ENCODE measurements around the gene UBXN11. TPM values are rescaled to one million over a fixed set of nuclear protein-coding genes. Genes with fewer than 3 reads are reported as not detected.
A peak's percentile ranks its signal among the peaks of the same experiment; 100 is the strongest.

UBXN11 gene
- total and polyA plus RNA-seq, 2 donors from 2014 or later = 30.2 to 55.0 TPM

DNA sequence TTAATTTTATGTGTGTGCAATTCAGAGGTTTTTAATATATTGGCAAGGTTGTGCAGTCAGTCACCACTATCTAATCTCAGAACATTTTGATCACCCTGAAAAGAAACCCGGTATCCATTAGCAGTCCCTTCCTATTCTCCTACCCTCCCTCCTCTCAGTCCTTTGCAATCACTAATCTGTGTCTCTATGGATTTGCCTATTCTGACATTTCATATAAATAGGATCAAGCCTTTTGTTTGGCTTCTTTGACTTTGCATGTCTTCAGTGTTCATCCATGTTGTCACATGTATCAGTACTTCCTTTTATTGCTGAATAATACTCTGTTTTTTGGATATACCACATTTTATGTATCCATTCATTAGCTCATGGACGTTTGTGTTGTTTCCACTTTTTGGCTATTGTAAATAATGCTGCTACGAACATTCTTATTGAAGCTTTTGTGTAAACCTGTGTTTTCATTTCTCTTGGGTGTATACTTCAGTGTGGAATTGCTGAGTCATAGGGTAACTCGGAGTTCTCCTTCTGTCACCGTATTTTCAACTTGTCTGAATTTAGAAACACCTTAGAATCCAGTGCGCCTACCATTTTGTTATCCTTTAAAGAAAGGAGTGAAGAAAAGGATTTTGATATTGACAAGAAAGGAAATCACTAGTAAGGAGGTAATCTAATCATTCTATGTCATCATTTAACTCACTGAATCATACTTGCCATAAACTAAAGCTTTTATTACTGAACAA is 69.0 kb downstream of the UBXN11 start:
- no peak for DNase-seq
- no peaks in the 10 kb centered on the region for H3K27me3 ChIP-seq (ENCODE audit: control insufficient read depth, insufficient read depth, low read length)
- H3K4me1 ChIP-seq (ENCODE audit: control insufficient read depth in 2 of 3, insufficient read depth in 2 of 3, low read depth in 1 of 3, low read length in 3 of 3) = peaks cover 0 to 8% (median 4%) of the 10 kb centered on the region in 3 donors
- no peaks in the 10 kb centered on the region for H3K9me3 ChIP-seq (ENCODE audit: control insufficient read depth in 2 of 3, insufficient read depth in 1 of 3, low read length in 3 of 3)
- TF ChIP-seq, protein P1, sequence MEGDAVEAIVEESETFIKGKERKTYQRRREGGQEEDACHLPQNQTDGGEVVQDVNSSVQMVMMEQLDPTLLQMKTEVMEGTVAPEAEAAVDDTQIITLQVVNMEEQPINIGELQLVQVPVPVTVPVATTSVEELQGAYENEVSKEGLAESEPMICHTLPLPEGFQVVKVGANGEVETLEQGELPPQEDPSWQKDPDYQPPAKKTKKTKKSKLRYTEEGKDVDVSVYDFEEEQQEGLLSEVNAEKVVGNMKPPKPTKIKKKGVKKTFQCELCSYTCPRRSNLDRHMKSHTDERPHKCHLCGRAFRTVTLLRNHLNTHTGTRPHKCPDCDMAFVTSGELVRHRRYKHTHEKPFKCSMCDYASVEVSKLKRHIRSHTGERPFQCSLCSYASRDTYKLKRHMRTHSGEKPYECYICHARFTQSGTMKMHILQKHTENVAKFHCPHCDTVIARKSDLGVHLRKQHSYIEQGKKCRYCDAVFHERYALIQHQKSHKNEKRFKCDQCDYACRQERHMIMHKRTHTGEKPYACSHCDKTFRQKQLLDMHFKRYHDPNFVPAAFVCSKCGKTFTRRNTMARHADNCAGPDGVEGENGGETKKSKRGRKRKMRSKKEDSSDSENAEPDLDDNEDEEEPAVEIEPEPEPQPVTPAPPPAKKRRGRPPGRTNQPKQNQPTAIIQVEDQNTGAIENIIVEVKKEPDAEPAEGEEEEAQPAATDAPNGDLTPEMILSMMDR (IDR thresholded peaks at IDR 0.05; ENCODE audit: borderline replicate concordance, extremely low read depth, insufficient read depth) = no peak
- no peak overlapping the region for H3K9ac ChIP-seq (ENCODE audit: low read length in 3 of 3)
- H3K36me3 ChIP-seq (ENCODE audit: control insufficient read depth in 2 of 3, insufficient read depth in 3 of 3, low read length in 3 of 3) = no peaks in the 10 kb centered on the region
- no peak overlapping the region for H3K27ac ChIP-seq (ENCODE audit: low read depth in 2 of 2, low read length in 2 of 2)
- no peak for FAIRE-seq
- intact Hi-C loops (cut with DNase I) = no loop called here
- H3K4me3 ChIP-seq (ENCODE audit: low read length in 3 of 3) = no peak overlapping the region

DNA sequence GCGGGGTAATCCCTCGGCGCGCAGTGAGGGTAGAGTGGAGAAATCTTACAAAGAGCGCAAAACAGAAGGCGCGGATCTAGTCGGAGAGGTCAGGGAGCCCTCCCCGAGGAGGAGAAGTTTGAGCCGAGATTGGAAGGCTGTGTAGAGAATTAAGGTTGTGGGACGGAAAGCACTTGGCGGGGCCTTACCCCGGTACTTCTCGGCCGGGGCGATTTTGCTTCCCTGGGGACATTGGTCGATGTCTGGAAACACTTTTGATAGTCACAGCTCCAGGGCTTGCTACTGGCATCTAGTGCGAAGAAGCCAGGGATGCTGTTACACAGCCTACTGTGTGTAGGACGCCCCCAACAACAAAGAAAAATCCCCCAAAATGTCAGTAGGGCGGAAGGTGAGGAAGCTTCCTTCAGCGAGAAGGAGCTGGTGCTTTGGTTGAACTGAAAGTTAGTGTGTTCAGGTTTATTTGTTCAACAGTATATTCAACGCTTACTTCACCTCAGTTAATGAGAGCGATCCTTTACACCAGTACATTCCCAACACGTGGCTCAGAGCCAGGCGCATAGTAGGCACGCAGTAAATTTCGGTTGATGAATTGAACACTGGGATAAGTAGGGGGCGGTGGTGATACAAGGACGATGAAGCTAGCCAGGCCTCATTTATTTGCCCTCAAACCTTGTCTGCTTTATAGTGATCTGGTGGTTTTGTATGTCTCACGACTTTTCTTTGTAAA is 71.6 kb downstream of the UBXN11 start:
- no peak for FAIRE-seq
- intact Hi-C loops (cut with DNase I) = no loop called here
- H3K4me3 ChIP-seq (ENCODE audit: low read length in 3 of 3) = peak overlapping the region; percentile 87 to 92 (median 88)
- no peaks in the 10 kb centered on the region for H3K27me3 ChIP-seq (ENCODE audit: control insufficient read depth, insufficient read depth, low read length)
- no peaks in the 10 kb centered on the region for H3K9me3 ChIP-seq (ENCODE audit: control insufficient read depth in 2 of 3, insufficient read depth in 1 of 3, low read length in 3 of 3)
- peak overlapping the region; percentile 86 to 92 for H3K27ac ChIP-seq (ENCODE audit: low read depth in 2 of 2, low read length in 2 of 2)
- H3K4me1 ChIP-seq (ENCODE audit: control insufficient read depth in 2 of 3, insufficient read depth in 2 of 3, low read depth in 1 of 3, low read length in 3 of 3) = peaks cover 0 to 8% (median 4%) of the 10 kb centered on the region in 3 donors
- TF ChIP-seq, protein P1 (IDR thresholded peaks at IDR 0.05; ENCODE audit: borderline replicate concordance, extremely low read depth, insufficient read depth) = no peak
- no peaks in the 10 kb centered on the region for H3K36me3 ChIP-seq (ENCODE audit: control insufficient read depth in 2 of 3, insufficient read depth in 3 of 3, low read length in 3 of 3)
- peak in 3 of 5 donors; percentile 18 to 45 (median 44) for DNase-seq
- H3K9ac ChIP-seq (ENCODE audit: low read length in 3 of 3) = peak overlapping the region; percentile 77 to 98 (median 84)

DNA sequence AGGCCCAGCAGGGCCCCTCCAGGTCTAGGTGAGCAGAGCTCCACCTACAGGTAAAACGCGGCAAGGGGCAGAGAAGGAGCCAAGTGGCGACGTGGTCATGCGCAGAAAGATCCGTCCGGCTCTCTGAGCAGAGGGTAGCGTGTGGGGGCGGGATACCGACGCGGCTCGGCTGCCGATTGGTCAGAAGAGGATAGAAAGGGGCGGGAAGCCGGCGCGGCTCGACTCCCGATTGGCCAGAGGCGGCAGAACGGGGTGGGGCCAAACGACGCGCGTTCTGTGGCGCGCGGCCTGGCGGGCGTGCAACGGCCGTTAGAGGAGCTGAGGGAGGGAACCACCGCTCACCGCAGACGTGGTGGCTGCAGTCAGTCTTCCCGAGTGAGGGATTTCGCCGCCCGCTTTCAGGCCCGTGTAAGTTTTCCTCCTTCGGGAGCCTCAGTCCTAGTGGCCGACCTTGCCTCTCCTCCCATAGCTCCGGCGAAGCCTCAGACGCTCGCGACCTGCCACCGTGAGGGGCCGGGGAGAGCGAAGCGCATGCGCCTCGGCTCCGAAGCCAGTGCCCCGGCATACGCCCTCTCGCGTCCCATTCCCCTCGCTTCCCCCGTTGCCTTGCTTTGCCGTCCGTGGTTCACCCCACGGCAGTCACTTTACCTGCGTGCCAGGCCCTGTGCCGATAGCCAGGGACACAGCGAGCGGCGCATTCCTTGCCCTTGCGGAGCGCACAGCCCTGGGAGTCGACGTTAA is 72.4 kb downstream of the UBXN11 start, which contains the start of gene CEP85:
CEP85 (plus strand) TSS at position 298 of the 741 bp plus-strand sequence. CDS start 5,584 bp downstream, outside the sequence.
- intact Hi-C loops (cut with DNase I) = no loop called here
- FAIRE-seq = peak; percentile 95

More for the DNA sequence above, 72.4 kb downstream of the UBXN11 start, which contains the start of gene CEP85:
- H3K9me3 ChIP-seq (ENCODE audit: control insufficient read depth in 2 of 3, insufficient read depth in 1 of 3, low read length in 3 of 3) = no peaks in the 10 kb centered on the region
- H3K27me3 ChIP-seq (ENCODE audit: control insufficient read depth, insufficient read depth, low read length) = no peaks in the 10 kb centered on the region
- peak within 1 kb of the TSS; percentile 87 to 92 (median 88) for H3K4me3 ChIP-seq (ENCODE audit: low read length in 3 of 3)
- H3K36me3 ChIP-seq (ENCODE audit: control insufficient read depth in 2 of 3, insufficient read depth in 3 of 3, low read length in 3 of 3) = no peaks in the 10 kb centered on the region
- peak within 1 kb of the TSS; percentile 86 to 92 for H3K27ac ChIP-seq (ENCODE audit: low read depth in 2 of 2, low read length in 2 of 2)
- peaks cover 0 to 8% (median 4%) of the 10 kb centered on the region in 3 donors for H3K4me1 ChIP-seq (ENCODE audit: control insufficient read depth in 2 of 3, insufficient read depth in 2 of 3, low read depth in 1 of 3, low read length in 3 of 3)
- TF ChIP-seq, protein P1 (IDR thresholded peaks at IDR 0.05; ENCODE audit: borderline replicate concordance, extremely low read depth, insufficient read depth) = peak; percentile 82
- peak; percentile 98 to 99 (median 99) for DNase-seq
- H3K9ac ChIP-seq (ENCODE audit: low read length in 3 of 3) = peak within 1 kb of the TSS; percentile 77 to 98 (median 84)

Other genes with a start within 250 kb of the UBXN11 start
- gene TRIM63, start 239.0 kb downstream of the UBXN11 start, total RNA-seq = 0.82 TPM
- gene TRIM63, start 239.0 kb downstream of the UBXN11 start, polyA plus RNA-seq (ENCODE audit: insufficient read depth, low read depth, low replicate concordance) = 3.3 TPM
- 13.9 TPM for gene PDIK1L, start 194.8 kb downstream of the UBXN11 start, total RNA-seq
- gene PDIK1L, start 194.8 kb downstream of the UBXN11 start, polyA plus RNA-seq (ENCODE audit: insufficient read depth, low read depth, low replicate concordance) = 3.7 TPM
- 8.1 TPM for gene FAM110D, start 147.6 kb downstream of the UBXN11 start, total RNA-seq
- 4.2 TPM for gene FAM110D, start 147.6 kb downstream of the UBXN11 start, polyA plus RNA-seq (ENCODE audit: insufficient read depth, low read depth, low replicate concordance)
- not detected for gene C1orf232, start 137.7 kb downstream of the UBXN11 start, total RNA-seq
- gene C1orf232, start 137.7 kb downstream of the UBXN11 start, polyA plus RNA-seq (ENCODE audit: insufficient read depth, low read depth, low replicate concordance) = not detected
- gene ZNF593, start 136.7 kb downstream of the UBXN11 start, total RNA-seq = 22.4 TPM
- 93.2 TPM for gene ZNF593, start 136.7 kb downstream of the UBXN11 start, polyA plus RNA-seq (ENCODE audit: insufficient read depth, low read depth, low replicate concordance)
- gene ZNF593OS, start 134.8 kb downstream of the UBXN11 start, total RNA-seq = not detected
- not detected for gene ZNF593OS, start 134.8 kb downstream of the UBXN11 start, polyA plus RNA-seq (ENCODE audit: insufficient read depth, low read depth, low replicate concordance)
- 19.7 TPM for gene CNKSR1, start 129.1 kb downstream of the UBXN11 start, total RNA-seq
- gene CNKSR1, start 129.1 kb downstream of the UBXN11 start, polyA plus RNA-seq (ENCODE audit: insufficient read depth, low read depth, low replicate concordance) = 8.8 TPM
- not detected for gene CATSPER4, start 116.0 kb downstream of the UBXN11 start, total RNA-seq
- not detected for gene CATSPER4, start 116.0 kb downstream of the UBXN11 start, polyA plus RNA-seq (ENCODE audit: insufficient read depth, low read depth, low replicate concordance)
- gene CEP85, start 72.4 kb downstream of the UBXN11 start, total RNA-seq = 8.5 TPM
- gene CEP85, start 72.4 kb downstream of the UBXN11 start, polyA plus RNA-seq (ENCODE audit: insufficient read depth, low read depth, low replicate concordance) = 8.4 TPM
- gene SH3BGRL3, start 26.6 kb downstream of the UBXN11 start, total RNA-seq = 140 TPM
- 180 TPM for gene SH3BGRL3, start 26.6 kb downstream of the UBXN11 start, polyA plus RNA-seq (ENCODE audit: insufficient read depth, low read depth, low replicate concordance)
- gene CD52, start 11.3 kb upstream of the UBXN11 start, total RNA-seq = 30.8 TPM
- 13.2 TPM for gene CD52, start 11.3 kb upstream of the UBXN11 start, polyA plus RNA-seq (ENCODE audit: insufficient read depth, low read depth, low replicate concordance)
- 2.2 TPM for gene CRYBG2, start 47.5 kb upstream of the UBXN11 start, total RNA-seq
- not detected for gene CRYBG2, start 47.5 kb upstream of the UBXN11 start, polyA plus RNA-seq (ENCODE audit: insufficient read depth, low read depth, low replicate concordance)
- 0.25 TPM for gene ZNF683, start 66.1 kb upstream of the UBXN11 start, total RNA-seq
- not detected for gene ZNF683, start 66.1 kb upstream of the UBXN11 start, polyA plus RNA-seq (ENCODE audit: insufficient read depth, low read depth, low replicate concordance)
- gene LIN28A, start 104.2 kb upstream of the UBXN11 start, total RNA-seq = not detected
- not detected for gene LIN28A, start 104.2 kb upstream of the UBXN11 start, polyA plus RNA-seq (ENCODE audit: insufficient read depth, low read depth, low replicate concordance)
- gene DHDDS, start 125.7 kb upstream of the UBXN11 start, total RNA-seq = 53.4 TPM
- 41.8 TPM for gene DHDDS, start 125.7 kb upstream of the UBXN11 start, polyA plus RNA-seq (ENCODE audit: insufficient read depth, low read depth, low replicate concordance)
- 362 TPM for gene HMGN2, start 165.8 kb upstream of the UBXN11 start, total RNA-seq
- gene HMGN2, start 165.8 kb upstream of the UBXN11 start, polyA plus RNA-seq (ENCODE audit: insufficient read depth, low read depth, low replicate concordance) = 413 TPM
- gene RPS6KA1, start 223.1 kb upstream of the UBXN11 start, total RNA-seq = 58.1 TPM
- gene RPS6KA1, start 223.1 kb upstream of the UBXN11 start, polyA plus RNA-seq (ENCODE audit: insufficient read depth, low read depth, low replicate concordance) = 39.5 TPM